Calu3 (cell line): Measurements from ENCODE around the gene ARMC3. TPM values are rescaled to one million over a fixed set of nuclear protein-coding genes. Genes with fewer than 3 reads are reported as not detected.

ENCODE experiments used
- BruUV-seq: library from RNA; stranded (reverse); fragments of 400-500 nt; replicated peaks from 2 replicates; lab custom pipeline; 2021; lab: Mats Ljungman, UMichigan
- CTCF ChIA-PET: fragments of 300-600 bp; sonication (Branson Sonifier 250); formaldehyde crosslinking; loops from one replicate; lab custom pipeline; 2022; ENCODE audit warnings: antibody characterized with exemption; lab: Charles Lee
- DNase-seq: peaks from one replicate; pipeline ENCODE4 v3.0.0; 2022
- H3K27ac Mint-ChIP-seq: one replicate; pipeline ENCODE4 v1.8.0; 2022; ENCODE audit warnings: mixed read lengths; ENCODE audit not compliant: unreplicated experiment
- H3K27me3 Mint-ChIP-seq: one replicate; pipeline ENCODE4 v1.8.0; 2022; ENCODE audit warnings: mixed read lengths; ENCODE audit not compliant: unreplicated experiment
- H3K36me3 Mint-ChIP-seq: one replicate; pipeline ENCODE4 v1.8.0; 2022; ENCODE audit warnings: mild to moderate bottlenecking, moderate library complexity, mixed read lengths; ENCODE audit not compliant: insufficient read depth, unreplicated experiment
- H3K4me1 Mint-ChIP-seq: one replicate; pipeline ENCODE4 v1.8.0; 2022; ENCODE audit warnings: mild to moderate bottlenecking, low read depth, mixed read lengths; ENCODE audit not compliant: unreplicated experiment
- H3K4me3 Mint-ChIP-seq: one replicate; pipeline ENCODE4 v1.8.0; 2022; ENCODE audit warnings: mild to moderate bottlenecking, low read depth, moderate library complexity, mixed read lengths; ENCODE audit not compliant: unreplicated experiment
- H3K9me3 Mint-ChIP-seq: one replicate; pipeline ENCODE4 v1.8.0; 2022; ENCODE audit warnings: low read depth, mixed read lengths; ENCODE audit not compliant: unreplicated experiment
- intact Hi-C: fragments of 100-400 bp; cut with micrococcal nuclease; formaldehyde crosslinking; loops from one replicate; pipeline ENCODE4 v1.10.0; 2022; ENCODE audit not compliant: unreplicated experiment
- total RNA-seq: library from RNA; stranded (reverse); gene quantifications from 2 replicates; pipeline ENCODE4 v1.2.3, GENCODE V29; 2022
- TF ChIP-seq, protein P1 (sequence below): fragments of 200-600 bp; IDR thresholded peaks from one replicate; pipeline ENCODE4 v1.8.0; 2022; ENCODE audit warnings: antibody characterized with exemption; ENCODE audit not compliant: unreplicated experiment

ARMC3 gene
- total RNA-seq, 1 experiment from 2014 or later: 0.97 TPM

DNA sequence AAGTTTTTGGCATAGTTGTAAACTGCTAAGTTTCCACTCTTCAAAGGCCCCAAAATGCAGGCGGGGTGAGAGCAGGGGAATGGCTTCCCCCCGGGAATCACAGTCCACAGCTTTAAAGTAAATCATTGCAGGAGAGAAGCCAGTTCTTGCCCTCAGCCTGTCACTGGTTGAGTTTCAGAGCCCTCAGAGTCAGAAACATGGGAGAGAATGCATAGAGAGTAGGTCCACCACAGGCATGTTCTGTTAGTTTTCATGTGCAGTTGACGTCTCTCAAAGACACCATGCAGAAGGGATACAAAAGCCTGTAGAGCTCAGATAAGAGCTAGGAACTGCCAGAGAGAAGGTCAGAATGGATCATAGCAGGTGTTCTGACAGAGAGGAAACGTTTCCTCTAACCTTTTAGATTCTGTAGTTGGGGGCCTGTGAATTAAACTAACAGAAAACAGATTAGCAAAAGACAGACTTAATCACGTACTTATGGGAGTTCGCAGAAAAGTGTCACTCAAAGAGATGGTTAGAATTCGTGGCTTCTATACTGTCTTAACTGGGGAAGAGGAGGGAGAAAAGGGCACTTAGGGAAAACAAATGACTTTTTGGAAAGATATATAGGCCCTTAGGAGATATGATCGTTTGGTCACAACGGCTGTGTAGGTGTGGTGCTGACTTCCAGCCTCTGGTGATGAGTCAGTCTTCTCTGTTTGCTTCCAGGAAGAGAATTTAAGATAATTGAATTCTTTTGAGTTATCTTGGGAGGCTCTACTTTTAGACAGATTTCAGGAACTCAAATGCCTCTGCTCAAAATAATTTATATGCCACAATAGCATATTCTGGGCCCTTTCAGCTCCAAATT, 119.6 kb downstream of the ARMC3 start:
- intact Hi-C loops: no loop called here
- no peaks in the 10 kb centered on the region for H3K27me3 Mint-ChIP-seq
- TF ChIP-seq, protein P1, sequence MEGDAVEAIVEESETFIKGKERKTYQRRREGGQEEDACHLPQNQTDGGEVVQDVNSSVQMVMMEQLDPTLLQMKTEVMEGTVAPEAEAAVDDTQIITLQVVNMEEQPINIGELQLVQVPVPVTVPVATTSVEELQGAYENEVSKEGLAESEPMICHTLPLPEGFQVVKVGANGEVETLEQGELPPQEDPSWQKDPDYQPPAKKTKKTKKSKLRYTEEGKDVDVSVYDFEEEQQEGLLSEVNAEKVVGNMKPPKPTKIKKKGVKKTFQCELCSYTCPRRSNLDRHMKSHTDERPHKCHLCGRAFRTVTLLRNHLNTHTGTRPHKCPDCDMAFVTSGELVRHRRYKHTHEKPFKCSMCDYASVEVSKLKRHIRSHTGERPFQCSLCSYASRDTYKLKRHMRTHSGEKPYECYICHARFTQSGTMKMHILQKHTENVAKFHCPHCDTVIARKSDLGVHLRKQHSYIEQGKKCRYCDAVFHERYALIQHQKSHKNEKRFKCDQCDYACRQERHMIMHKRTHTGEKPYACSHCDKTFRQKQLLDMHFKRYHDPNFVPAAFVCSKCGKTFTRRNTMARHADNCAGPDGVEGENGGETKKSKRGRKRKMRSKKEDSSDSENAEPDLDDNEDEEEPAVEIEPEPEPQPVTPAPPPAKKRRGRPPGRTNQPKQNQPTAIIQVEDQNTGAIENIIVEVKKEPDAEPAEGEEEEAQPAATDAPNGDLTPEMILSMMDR: no peak
- H3K4me1 Mint-ChIP-seq: no peaks in the 10 kb centered on the region
- DNase-seq: no peak
- no peaks in the 10 kb centered on the region for H3K36me3 Mint-ChIP-seq
- H3K27ac Mint-ChIP-seq: no peak overlapping the region
- no peaks in the 10 kb centered on the region for H3K9me3 Mint-ChIP-seq
- no peak overlapping the region for H3K4me3 Mint-ChIP-seq
- BruUV-seq: no TSS peak
- CTCF ChIA-PET: interaction anchor here (1.0 kb wide), 1 partner anchor 28 kb away, joined by 3 read pairs; no protein-coding TSS in a partner anchor

DNA sequence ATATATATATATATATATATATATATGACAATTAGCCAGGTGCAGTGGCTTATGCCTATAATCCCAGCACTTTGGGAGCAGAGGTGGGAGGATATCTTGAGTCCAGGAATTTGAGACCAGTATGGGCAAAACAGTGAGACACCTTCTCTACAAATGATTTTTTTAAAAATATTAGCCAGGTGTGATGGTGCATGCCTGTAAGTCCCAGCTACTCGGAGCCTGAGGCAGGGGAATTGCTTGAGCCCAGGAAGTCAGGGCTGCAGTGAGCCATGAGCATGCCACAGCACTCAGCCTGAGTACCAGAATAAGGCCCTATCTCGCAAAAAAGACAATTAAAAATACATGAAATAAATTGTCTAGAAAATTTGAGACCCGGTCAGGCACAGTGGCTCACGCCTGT, 120.3 kb downstream of the ARMC3 start:
- BruUV-seq: no TSS peak
- Mint-ChIP-seq H3K27ac (no peak overlapping the region), H3K36me3 (no peaks in the 10 kb centered on the region), H3K9me3 (no peaks in the 10 kb centered on the region), H3K4me3 (no peak overlapping the region), H3K4me1 (peaks cover 7% of the 10 kb centered on the region), H3K27me3 (no peaks in the 10 kb centered on the region)
- CTCF ChIA-PET: no interaction called here
- no peak for DNase-seq
- TF ChIP-seq, protein P1: no peak
- intact Hi-C loops: no loop called here

DNA sequence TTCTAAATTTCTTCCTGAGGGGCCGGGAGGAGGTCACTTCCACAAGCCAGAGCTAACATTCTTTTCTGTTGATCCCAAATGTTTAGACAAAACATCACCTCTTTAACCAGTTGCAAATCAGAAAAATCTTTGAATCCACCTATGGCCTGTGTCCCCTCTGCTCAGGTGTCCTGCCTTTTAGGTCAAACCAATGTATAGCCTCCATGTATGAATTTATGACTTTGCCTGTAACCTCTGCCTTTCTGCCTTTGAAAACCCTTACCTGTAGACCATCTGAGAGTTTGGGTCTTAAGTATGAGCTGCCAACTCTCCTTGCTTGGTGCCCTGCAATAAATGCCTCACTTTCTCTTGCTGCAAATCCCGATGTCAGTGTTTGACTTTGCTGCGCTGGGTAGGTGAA, 123.4 kb downstream of the ARMC3 start:
- TF ChIP-seq, protein P1: no peak
- Mint-ChIP-seq H3K4me3 (no peak overlapping the region), H3K36me3 (no peaks in the 10 kb centered on the region), H3K4me1 (peaks cover 10% of the 10 kb centered on the region), H3K9me3 (no peaks in the 10 kb centered on the region), H3K27ac (no peak overlapping the region), H3K27me3 (no peaks in the 10 kb centered on the region)
- intact Hi-C loops: no loop called here
- CTCF ChIA-PET: no interaction called here
- no peak for DNase-seq
- BruUV-seq: no TSS peak

DNA sequence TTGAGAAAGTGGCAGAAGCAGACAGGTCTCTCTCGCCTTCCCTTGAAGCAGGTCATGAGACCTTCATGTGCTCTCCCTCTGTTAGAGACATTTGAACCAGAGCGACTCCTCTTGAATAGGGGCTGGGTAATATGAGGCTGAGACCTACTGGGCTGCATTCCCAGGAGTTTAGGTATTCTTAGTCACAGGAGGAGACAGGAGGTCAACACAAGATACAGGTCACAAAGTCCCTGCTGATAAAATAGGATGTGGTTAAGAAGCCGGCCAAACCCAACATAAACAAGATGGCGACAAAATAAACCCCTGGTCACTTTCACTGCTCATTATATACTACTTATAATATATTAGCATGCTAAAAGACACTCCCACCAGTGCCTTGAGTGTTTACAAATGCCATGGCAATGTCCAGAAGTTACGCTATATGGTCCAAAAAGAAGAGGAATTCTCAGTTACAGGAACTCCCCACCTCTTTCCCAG, 124.0 kb downstream of the ARMC3 start:
- no TSS peak for BruUV-seq
- intact Hi-C loops: no loop called here
- peaks cover 10% of the 10 kb centered on the region for H3K4me1 Mint-ChIP-seq
- no peaks in the 10 kb centered on the region for H3K27me3 Mint-ChIP-seq
- no peaks in the 10 kb centered on the region for H3K9me3 Mint-ChIP-seq
- H3K36me3 Mint-ChIP-seq: no peaks in the 10 kb centered on the region
- CTCF ChIA-PET: no interaction called here
- TF ChIP-seq, protein P1: no peak
- no peak overlapping the region for H3K27ac Mint-ChIP-seq
- no peak overlapping the region for H3K4me3 Mint-ChIP-seq
- no peak for DNase-seq
